HG02610 (cell line): ENCODE measurements around the gene HSH2D.

Experiments used
- ATAC-seq: cut with Tn5 transposase; IDR thresholded peaks from one replicate; pipeline ENCODE4 v1.9.1; 2021; ENCODE audit warnings: mild to moderate bottlenecking, moderate library complexity; ENCODE audit not compliant: unreplicated experiment

HSH2D gene

DNA sequence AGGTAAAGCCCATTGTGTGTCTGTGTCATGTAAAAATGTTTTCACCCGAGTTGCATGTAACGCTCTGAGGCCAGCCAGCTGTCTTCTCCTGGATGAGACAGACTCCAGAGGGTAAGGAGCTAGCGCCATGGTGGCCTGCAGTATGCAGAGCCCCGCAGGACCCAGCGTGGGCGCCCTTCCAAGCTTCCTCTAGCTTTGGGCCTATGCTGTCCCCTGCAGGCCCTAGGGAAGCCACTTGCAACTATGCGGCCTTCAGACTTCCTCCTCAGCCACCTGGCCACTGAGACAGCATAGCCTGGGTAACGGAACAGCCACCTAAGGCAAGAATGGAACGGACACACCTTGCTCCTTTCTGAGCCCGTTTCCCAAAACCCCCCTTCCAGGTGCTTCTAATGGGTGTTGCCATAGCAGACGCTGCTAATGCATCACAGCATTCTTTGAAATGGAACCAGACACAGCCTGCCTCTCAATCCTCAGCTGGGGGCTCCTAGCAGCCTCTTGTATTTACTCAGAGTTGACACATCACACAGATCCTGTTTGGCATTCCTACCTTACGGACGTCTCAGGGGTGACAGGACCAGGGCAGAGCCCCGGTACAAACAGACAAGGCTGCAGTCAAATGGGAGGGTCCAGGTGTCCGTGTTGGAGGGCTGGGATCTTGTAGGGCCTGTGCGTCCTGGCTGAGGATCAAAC lies 47.9 kb downstream of the HSH2D start:
- no peak for ATAC-seq

DNA sequence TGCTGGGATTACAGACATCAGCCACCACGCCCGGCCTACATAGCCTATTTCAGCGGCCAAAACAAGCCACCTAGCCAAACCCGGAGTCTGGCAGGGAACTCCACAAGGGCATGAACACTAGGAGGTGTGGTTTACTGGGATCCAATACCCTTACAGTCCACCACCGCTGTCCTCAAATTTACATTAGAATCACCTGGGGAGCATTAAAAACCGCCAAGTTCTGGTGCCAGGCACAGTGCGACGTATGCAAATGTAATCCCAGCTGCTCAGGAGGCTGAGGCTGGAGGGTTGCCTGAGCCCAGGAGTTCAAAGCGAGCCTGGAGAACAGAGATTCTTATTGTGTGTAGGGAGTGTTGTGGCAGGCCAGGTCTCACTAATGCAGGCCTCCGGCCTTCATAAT lies 50.0 kb downstream of the HSH2D start:
- ATAC-seq = no peak

DNA sequence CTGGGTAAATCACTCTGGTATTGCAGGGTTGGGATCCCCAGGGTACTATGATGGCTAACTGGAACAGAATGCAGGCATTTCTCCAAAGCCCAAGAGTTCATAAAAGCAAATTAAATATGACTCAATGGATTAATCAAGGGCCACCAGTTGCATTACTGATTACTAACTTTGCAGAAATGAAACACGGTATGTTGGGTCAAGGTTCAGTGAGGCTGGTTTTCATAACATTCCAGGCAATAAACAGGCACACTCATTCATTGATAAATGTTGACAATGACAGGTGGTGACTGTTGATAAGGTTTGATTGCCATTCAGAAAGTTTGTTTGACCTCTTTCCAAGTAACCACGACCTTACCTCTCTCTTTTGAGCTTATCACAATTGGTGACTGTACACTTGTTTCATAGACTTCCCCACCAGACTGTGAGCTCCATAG lies 53.7 kb downstream of the HSH2D start:
- no peak for ATAC-seq

DNA sequence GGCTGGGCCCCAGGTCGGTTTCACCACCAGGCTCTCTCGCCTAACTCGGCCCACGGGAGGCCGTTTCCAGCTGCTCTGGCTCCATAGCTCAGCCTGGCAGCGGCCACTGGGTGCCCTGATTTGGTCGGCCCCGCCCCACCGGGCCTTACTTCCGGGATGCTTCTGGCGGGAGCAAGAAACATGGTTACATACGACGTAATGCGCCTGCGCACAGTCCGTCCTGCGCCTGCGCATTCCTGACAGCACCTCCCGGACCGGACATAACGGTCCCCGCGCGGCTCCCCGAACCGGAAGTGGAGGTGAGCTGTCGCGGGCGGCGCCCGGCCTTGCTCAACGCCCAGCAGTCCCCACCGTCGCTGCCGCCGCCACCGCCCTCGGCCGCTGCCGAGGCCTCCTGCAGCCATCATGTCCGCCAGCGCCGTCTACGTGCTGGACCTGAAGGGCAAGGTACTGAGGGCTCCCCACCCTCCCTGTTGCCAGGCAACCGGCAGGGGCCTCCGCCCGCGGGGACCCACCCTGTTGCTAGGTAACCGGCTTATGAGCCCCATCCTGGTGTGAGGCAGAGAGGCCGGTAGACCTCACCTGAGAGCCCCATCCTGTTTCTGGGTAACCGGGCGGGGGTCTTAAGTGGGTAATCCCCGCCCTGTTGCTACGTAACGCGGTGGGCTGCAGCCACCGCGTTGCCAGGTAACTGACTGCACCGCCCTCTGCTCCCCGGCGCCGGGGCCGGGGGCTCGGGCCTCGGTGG lies 54.3 kb downstream of the HSH2D start, which contains the start of gene AP1M1:
AP1M1 (plus strand) TSS at position 290 of the 748 bp plus-strand sequence; CDS start at position 406, 116 bp downstream.
- ATAC-seq = peak; percentile 85

DNA sequence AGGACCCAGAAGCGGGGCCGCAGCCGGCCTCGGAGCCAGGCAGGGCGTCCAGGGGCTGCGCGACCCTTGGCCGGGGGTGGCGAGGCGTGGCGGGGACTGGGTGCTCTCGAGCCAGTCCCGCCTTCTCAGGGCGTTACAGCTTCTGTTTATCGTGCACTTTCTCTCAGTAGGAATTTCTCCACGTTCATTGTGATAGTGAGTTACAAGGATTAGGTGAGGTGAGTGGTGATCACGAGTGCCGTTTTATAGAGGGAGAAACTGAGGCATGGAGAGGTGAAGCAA lies 54.8 kb downstream of the HSH2D start:
- ATAC-seq = peak; percentile 3

DNA sequence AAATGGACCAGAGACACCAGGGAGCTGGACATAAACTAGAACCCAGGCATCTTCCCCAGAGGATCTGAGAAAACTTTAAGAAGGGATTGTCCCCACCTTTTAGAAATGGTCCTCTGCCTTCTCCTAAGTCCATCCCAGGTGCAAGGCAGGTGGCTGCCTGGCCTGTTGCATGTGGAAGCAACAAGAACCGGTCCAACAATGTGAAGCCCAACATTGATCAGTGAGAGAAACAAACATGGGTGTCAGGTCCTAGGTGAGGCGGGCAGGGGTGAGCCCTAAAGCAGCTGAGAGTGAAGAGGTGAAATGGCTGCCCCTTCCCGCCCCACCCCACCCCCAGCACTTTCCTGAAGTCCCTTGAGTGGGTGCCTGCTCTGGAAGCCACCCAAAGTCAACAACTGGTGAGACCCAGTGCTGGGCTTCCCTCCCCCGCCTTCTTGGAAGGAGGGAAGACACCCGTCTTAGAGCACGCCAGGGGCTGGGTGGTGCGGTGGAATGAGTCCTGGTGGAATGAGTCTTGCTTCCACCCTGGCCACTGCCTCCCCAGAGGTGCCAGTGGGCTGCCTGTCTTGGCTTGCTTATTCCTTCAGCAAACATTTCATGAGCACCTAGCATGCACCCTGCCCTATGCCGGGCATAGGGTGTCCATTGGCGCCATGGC lies 55.9 kb downstream of the HSH2D start:
- ATAC-seq = no peak

DNA sequence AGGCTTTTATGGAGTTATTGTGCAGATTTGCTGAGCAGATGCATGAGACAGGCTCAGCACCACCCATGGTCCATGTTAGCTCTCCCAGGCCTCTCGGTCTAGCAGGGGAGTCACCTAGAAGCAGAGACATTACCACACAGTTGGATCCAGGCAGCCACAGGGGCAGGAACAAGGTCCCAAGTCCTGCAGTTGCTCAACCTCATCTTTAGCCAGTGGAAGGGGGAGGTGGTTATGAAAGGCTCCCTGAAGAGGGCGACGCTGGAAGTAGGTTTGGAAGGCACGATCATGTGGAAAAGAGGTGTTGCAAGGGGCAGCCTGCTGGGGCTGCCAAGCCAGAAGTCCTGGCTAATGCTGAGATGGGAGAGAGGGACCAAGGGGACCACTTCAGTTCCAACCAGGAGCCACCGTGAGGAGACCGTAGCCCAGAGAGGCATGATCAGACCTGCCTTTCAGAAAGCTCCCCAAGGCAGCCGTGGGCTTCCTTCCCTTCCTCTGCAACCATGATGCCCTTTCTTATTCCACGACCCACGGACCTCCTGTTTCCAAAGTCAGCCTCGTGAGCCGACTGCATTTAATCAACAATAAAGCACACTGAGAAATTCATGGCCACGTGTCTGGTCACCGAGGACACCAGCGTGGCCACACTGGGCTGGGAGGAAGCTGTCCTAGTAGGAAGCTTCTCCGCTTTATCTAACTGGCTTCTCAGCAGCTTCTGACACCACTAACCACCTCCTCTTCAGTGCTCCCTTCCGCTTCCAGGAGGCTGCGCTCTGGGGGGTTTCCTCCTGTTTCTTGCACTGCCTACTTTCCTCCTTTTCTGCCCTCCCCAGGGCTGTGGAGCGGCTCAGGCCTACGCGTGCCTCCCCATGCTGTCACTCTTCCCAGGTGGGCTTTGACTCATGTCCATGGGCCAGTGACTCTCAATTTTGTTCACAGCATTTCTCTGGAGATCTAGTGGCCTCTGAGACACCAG lies 56.8 kb downstream of the HSH2D start:
- ATAC-seq = no peak

DNA sequence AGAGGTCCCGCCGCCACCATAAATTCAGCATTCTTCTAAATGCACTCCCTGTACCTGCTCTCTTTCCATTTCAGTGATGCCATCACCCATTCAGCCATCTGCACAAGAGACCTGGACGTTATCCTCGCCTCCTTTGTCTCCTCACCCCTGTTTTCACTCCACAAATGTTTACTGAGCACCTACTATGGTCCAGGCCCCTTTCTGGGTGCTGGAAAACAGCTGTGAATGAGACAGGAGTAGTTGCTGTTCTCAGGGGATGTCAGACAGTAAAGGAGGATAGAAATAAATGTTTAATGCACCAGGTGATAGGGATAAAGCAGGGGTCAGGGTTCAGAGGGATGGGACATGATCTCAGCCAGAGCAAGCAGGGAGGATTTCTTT lies 57.5 kb downstream of the HSH2D start:
- ATAC-seq = no peak

DNA sequence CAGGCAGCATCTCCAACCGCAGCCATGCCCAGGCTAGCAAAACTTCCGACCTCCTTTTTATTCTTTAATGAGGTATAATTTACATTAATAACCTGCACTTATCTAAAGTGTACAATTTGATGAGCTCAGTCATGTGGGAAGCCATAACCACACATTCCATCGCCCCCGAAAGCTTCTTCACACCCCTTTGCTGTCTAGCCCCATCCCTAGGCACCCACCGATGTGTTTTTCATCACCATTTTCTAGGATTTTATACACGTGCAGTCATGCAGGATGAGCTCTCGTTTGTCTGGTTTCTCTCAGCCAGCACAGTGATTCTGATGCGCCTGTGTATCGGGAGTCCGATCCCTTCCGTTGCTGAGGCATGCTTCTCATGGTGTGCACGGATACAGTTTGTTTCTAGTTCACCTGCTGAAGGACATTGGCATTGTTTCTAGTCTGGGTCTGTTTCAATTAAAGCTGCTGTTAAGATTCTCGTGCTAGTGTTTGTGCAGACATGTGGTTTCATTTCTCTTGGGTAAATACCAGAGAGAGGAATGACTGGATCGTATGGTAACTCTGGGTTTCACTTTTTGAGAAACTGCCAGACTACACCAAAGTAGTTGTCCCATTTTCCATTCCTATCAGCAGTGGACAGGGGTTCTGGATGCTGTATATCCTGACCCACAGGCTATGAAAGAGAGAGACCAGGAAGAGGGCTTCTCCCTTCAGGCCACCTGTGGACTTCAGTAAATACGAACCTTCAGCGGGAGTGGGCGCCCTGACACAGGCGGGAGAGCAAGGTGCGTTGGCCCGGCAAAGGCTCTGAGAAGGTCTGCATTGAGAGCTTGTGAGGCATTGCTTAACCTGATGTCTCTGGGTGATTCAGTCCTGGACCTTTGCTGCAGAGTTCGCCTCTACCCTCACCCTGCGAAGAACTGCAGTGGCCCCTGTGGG lies 59.1 kb downstream of the HSH2D start:
- no peak for ATAC-seq

DNA sequence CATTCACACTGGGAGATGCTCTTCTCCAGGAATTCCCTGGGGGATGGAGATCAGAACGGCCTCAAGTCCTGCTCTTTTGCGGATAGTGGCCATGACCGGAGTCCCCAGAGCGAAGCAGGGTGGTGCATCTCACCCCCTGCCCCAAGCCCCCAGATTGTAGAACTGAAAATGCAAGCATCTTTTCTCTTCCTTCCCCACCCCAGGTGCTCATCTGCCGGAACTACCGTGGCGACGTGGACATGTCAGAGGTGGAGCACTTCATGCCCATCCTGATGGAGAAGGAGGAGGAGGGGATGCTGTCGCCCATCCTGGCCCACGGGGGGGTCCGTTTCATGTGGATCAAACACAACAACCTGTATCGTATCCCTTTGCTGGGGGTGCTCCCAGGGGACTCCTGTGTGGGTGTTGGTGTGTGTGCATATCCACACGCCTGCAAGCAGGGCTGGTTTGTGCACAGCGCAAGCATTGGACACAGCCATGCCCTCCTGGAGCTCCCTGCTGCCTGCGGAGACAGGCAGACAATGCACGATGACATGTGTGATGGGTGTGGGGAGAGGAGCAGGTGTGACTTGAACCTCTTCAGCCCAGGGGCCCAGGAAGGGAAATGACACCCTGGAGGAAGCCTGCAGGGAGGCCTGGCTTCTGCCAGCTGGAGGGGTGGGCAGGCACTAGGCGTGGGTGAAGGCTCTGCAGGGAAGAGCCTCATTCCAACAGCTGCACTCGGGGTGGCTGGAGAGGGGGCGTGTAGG lies 59.9 kb downstream of the HSH2D start:
- no peak for ATAC-seq

DNA sequence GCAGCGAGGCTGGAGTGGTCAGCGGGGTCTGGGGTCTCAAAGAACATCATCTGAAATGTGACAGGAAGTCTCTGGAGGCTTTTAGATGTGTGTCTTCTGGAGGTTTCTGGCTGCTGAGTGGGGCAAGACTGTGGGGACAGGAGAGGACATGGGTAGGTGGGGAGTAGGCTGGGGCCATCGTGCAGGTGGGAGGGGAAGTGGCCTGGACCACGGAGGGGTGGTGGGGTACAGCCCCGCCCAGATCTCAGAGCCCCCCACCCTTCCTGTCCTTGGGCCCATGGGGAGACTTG lies 60.5 kb downstream of the HSH2D start:
- no peak for ATAC-seq

DNA sequence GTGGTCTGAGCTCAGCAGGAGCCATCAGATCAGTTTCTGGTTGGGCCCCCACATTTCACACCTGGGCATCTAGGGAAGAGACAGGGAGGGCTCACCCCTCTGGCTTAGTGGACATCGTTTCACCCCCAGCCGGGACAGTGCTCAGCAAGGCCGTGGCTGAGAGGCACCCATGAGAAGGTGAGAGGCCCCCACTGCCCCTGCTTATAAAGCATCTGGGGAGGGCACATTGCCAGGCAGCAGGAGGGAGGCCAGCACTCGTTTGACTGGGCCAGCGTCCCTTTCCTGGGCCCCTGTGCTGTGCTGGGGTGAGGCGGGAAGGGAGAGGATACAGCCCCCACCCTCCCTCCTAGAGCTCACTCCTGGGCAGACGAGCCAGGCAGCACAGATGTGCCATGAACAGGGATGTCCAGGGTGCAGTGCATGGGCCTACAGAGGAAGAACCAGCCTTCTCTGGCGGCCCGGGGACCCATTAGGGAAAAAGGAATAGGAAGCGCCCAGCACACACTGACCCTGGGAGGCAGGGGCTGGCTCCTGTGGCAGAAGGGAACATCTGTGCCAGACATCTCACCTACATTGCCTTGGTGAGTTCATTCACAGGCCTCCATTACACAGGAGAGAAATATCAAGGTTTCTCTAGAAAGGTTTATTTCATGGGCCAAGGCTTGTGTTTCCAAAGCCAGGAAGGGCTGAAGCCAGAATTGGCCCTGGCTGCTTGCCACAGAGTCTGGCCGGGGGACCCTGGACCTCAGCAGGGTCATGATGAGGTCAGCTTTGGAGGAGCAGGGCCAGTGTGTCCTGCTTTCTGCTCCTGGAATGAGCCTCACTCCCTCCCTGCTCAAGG lies 61.9 kb downstream of the HSH2D start:
- no peak for ATAC-seq

DNA sequence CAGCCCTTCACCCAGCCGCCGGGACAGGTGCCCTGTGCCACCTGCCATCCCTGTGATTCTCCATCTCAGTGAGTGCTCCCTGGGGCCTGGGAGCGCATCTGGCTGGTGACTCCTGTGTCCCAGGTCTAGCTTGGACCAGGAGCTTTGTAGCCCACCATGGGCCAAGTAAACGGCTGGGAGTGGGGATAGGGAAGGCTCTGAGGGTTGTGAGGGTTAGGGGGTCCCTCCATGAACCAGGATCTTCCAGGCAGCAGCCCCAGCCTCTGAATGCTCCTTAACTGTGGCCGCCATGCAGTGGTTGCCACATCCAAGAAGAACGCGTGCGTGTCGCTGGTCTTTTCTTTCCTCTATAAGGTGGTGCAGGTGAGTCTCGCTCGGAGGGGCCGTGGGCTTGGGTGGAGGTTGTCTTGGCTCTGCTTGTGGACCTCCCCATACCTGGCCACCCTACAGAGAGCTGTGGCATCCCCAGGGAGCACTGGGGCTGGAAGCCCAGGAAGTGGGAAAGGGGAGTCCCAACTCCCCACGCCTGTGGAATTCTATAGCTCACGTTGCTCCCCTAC lies 62.6 kb downstream of the HSH2D start:
- no peak for ATAC-seq

DNA sequence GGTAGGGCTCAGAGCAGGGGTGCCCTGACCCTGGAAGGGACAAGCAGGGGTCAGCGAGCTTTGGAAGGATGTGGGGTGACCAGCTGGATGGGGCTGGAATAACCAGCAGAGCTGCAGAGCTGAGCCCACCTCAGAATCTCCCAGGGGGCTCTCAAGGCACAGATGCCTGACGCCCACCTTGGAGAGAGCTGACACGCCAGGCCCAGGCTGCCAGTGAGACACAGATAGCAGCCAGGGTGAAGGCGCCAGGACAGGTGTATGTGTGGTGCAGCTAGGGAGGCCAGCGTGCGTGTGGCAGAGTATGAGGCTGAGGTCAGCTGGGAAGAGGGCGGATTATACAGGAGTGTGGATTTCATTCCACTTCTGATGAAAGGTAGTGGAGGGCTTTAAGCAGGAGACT lies 63.2 kb downstream of the HSH2D start:
- no peak for ATAC-seq

DNA sequence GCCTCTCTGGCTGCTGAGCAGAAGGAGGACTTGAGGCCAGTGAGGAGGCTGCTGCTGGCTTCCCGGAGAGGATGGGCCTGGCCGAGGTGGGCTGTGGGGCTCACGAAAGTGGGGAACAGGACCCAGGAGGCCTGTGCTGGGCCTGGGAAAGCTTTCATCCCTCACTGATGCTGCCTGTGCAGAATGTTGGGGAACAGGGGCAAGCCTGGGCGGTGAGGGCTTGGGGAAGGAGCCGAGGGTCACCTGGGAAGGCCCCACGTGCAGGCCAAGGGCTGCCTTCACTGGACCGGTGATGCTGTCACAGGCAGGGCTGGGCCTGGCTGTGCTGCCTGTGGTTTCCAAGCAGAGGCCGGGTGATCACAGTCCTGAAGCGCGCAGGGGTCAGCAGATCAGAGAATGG lies 63.6 kb downstream of the HSH2D start:
- ATAC-seq = no peak

DNA sequence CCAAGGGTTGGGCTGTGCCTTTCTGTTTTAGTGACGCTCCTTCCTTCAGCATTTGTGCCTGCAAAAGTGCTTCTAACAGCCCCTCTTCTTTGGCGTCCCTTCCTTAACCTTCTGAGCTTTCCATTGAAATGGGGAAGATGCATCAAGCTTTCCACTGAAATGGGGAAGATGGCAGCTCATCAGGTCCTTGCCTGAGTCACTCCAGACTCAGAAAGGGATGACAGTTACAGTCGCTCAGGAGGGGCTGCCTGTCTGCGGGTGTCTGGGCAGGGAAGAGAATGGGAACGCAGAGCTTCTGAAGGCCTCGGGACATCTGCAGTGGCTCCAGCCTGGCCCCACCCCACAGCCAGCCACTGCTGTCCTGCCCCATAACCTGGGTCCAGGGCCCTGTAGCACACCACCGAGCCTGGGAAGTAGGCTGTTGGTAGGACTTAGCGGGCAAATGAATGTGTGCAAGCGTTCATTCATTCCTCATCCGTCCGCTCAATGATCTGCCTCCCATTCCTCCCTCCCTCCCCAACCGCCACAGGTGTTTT lies 64.1 kb downstream of the HSH2D start:
- no peak for ATAC-seq
